Renal cortex interstitium (tissue), 15 donors: Measurements from ENCODE around the gene AJUBA. TPM values are rescaled to one million over a fixed set of nuclear protein-coding genes. Genes with fewer than 3 reads are reported as not detected.
A peak's percentile ranks its signal among the peaks of the same experiment; 100 is the strongest.
"Not testable (repeated sequence)": the region's sequence is repeated elsewhere in the genome, so short reads cannot be mapped to it uniquely, and the experiment has no call there.

Experiments
- DNase-seq, 11 donors: peaks; one replicate each; pipeline ENCODE4 v3.0.0-alpha.2; 2013; ENCODE audit warnings: low read depth in 9 of 11, low spot score in 4 of 11; ENCODE audit errors: extremely low read depth in 1 of 11
- long read RNA-seq, 16 experiments: transcript quantifications; one replicate each; lab custom pipeline, GENCODE V29; 2026
- polyA plus RNA-seq, 3 donors: library from polyadenylated mRNA; unstranded; fragments of 120-200 nt; gene quantifications; one replicate each; pipeline ENCODE4 v1.2.1, GENCODE V29; 2013; ENCODE audit not compliant: insufficient read length in 3 of 3

AJUBA gene
- 100 to 1,000 TPM in 1 of 3 donors, 10 to 100 TPM in 2; 80.7 to 100 (median 95.1) TPM for polyA plus RNA-seq
- long read RNA-seq, donor 1, full-length matches to known transcripts: 13 of 13 reads
- long read RNA-seq, donor 1, partial matches to known transcripts: 0 of 13 reads
- long read RNA-seq, donor 1, other reads (novel, unspliced or antisense): 0 of 13 reads
- long read RNA-seq, donor 2, full-length matches to known transcripts: 23 of 23 reads
- long read RNA-seq, donor 2, partial matches to known transcripts: 0 of 23 reads
- long read RNA-seq, donor 2, other reads (novel, unspliced or antisense): 0 of 23 reads
- long read RNA-seq, donor 3, full-length matches to known transcripts: 25 of 25 reads
- long read RNA-seq, donor 3, partial matches to known transcripts: 0 of 25 reads
- long read RNA-seq, donor 3, other reads (novel, unspliced or antisense): 0 of 25 reads
- long read RNA-seq, donor 4, full-length matches to known transcripts: 13 of 13 reads
- long read RNA-seq, donor 4, partial matches to known transcripts: 0 of 13 reads
- long read RNA-seq, donor 4, other reads (novel, unspliced or antisense): 0 of 13 reads
- long read RNA-seq, donor 5: 0 reads
- long read RNA-seq, donor 6, full-length matches to known transcripts: 21 of 21 reads
- long read RNA-seq, donor 6, partial matches to known transcripts: 0 of 21 reads
- long read RNA-seq, donor 6, other reads (novel, unspliced or antisense): 0 of 21 reads
- long read RNA-seq, donor 7, full-length matches to known transcripts: 16 of 16 reads
- long read RNA-seq, donor 7, partial matches to known transcripts: 0 of 16 reads
- long read RNA-seq, donor 7, other reads (novel, unspliced or antisense): 0 of 16 reads
- long read RNA-seq, donor 8: 0 reads
- long read RNA-seq, donor 9, full-length matches to known transcripts: 23 of 23 reads
- long read RNA-seq, donor 9, partial matches to known transcripts: 0 of 23 reads
- long read RNA-seq, donor 9, other reads (novel, unspliced or antisense): 0 of 23 reads
- long read RNA-seq, donor 10, full-length matches to known transcripts: 15 of 15 reads
- long read RNA-seq, donor 10, partial matches to known transcripts: 0 of 15 reads
- long read RNA-seq, donor 10, other reads (novel, unspliced or antisense): 0 of 15 reads
- long read RNA-seq, donor 11, full-length matches to known transcripts: 12 of 12 reads
- long read RNA-seq, donor 11, partial matches to known transcripts: 0 of 12 reads
- long read RNA-seq, donor 11, other reads (novel, unspliced or antisense): 0 of 12 reads
- long read RNA-seq, donor 12, full-length matches to known transcripts: 10 of 10 reads
- long read RNA-seq, donor 12, partial matches to known transcripts: 0 of 10 reads
- long read RNA-seq, donor 12, other reads (novel, unspliced or antisense): 0 of 10 reads
- long read RNA-seq, donor 13: 0 reads
- long read RNA-seq, donor 14, full-length matches to known transcripts: 18 of 18 reads
- long read RNA-seq, donor 14, partial matches to known transcripts: 0 of 18 reads
- long read RNA-seq, donor 14, other reads (novel, unspliced or antisense): 0 of 18 reads
- long read RNA-seq, donor 15, full-length matches to known transcripts: 10 of 15 reads
- long read RNA-seq, donor 15, partial matches to known transcripts: 5 of 15 reads
- long read RNA-seq, donor 15, other reads (novel, unspliced or antisense): 0 of 15 reads
- long read RNA-seq, donor 16, full-length matches to known transcripts: 69 of 75 reads
- long read RNA-seq, donor 16, partial matches to known transcripts: 6 of 75 reads
- long read RNA-seq, donor 16, other reads (novel, unspliced or antisense): 0 of 75 reads

DNA sequence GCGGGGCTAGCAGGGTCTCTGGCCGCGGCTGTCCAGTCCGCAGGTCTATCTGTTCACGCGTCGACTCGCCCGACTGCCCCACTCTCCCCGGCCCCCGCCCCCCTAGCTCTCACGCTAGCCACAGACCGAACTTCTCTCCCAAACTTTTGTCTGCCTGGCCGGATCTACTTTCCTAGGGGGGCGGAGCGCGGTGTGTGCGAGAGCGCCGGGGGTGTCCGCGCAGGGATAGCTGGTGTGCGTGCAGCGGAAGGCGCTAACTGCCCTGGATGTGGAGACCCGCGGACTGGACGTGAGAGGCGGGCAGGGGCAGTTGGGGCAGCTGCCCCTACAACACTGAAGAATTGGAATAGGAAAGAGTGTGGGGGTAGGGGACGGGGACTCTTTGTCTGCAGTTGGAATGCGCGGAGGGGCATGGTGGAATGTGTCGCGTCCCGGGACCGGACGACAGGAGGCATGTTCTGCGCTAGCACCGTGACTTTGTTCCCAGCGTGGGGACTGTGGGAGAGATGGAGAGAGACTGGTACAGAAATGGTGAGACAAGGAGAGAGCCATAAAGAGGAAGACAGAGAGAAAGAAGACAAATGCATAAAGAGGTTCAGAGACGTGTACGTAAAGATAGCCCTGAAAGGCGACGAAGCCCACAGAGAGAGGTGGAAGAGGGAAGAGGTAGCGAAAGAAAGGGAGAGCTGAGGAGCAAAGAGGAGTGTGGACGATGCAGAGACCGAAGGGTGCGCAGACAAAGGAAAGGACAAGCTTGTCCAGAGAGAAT is at the start of gene AJUBA:
AJUBA (minus strand) TSS at position 75 of the 769 bp plus-strand sequence. CDS start 285 bp downstream, outside the sequence.
- DNase-seq: peak in 10 of 11 donors; percentile 86 to 96 (median 92)

DNA sequence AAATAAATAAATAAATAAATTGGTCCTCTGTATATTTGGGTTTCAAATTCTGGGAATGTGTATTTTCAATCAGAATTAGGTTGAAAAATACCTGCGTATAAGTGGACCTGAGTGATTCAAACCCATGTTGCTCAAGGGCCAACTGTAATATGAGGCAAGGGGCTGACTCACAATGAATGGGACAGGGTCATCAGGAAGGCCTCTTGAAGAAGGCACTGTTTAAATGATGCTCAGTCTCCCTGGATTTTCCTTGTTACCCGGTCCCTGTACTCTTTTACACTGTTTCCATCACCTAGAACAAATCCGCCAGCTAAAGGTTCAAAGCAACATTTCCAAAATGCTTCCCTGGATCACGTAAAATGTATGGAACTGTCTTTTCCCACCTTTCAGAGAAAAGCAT is 48.6 kb upstream of the AJUBA start:
- no peak for DNase-seq

DNA sequence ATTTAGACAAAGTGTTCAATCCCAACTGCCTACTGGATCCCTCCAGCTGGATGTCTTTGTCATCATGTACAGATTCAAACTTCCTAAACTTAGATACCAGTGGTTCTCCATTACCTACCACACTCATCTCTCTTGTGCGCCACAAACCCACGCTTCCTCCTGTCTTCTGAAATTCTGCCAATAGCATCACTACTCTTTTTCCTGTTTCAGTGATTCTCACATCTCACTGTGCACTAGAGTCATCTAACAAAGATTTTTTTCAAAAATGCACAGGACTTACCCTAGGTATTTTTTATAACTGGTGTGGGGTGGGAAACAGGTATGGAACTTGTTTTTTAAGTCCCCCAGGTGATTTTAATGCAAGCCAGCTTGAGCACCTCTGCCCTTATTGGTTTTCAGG is 46.4 kb upstream of the AJUBA start:
- DNase-seq: no peak

DNA sequence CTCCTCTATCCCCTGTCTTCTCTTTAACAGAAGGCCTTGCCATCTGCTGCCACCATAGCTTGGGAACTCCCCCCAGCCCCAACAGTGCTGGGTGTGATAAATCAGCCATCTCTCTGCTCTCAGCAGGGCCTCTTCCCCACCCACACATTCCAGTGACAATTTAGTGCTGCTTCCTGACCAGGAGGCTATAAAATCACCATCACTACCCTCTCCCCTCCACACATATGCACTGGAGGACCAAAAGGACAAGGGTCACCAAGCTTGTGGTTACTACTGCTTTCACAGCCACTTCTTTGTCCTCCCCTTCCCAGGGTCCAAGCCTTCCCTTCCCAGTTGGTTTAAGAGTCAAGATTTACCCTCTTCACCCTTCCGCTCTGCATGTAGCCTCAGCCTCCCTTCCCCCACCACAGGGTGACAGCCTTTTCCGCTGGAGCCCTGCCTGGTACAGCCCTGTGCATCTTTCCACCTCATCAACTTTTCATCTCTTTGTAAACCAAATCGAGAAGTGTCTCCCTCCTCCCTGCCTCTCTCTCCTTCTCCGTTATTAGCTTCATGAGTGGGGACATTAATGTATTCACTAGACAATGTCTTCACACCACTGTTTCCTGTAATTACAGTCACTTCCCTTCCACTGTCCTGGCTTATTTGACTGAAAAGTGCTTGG is 42.9 kb upstream of the AJUBA start:
- peak in 7 of 11 donors; percentile 54 to 85 (median 72) for DNase-seq

DNA sequence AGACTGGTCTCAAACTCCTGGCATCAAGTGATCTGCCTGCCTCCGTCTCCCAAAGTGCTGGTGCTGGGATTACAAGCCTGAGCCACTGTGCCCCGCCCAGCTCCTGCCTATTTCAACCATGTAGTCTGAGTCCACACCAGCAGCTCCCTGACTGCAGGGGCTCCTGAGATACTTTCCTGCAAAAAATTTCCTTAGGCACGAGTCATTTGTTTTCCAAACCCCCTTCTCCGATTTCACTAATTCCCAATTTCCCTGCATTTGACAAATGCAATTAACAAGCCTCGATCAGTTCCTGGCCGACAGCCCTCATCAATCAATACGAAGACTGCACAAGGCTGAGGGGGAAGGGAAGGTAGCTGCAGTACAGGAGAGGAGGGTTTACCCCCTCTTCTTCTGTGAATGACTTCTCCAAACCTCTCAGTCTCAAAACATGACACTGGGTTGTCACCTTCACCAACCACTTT is 42.3 kb upstream of the AJUBA start:
- DNase-seq: no peak

DNA sequence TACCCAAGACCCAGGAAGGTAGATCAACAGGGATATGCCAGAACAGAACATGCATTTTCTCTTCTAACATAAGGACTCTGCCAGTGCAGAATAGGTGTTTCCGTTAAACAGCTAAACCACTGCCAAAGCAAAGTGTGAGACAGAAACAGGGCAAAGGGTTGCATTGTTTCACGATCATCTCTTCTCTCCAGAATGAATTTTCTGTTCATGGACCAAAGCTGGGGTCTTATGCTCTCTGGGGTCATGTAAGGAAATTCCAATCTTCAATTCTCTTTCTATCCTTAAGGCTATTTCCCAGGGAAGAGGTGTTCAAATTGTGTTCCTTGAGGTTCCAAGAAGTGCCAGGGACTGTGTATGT is 41.4 kb upstream of the AJUBA start:
- DNase-seq: no peak

DNA sequence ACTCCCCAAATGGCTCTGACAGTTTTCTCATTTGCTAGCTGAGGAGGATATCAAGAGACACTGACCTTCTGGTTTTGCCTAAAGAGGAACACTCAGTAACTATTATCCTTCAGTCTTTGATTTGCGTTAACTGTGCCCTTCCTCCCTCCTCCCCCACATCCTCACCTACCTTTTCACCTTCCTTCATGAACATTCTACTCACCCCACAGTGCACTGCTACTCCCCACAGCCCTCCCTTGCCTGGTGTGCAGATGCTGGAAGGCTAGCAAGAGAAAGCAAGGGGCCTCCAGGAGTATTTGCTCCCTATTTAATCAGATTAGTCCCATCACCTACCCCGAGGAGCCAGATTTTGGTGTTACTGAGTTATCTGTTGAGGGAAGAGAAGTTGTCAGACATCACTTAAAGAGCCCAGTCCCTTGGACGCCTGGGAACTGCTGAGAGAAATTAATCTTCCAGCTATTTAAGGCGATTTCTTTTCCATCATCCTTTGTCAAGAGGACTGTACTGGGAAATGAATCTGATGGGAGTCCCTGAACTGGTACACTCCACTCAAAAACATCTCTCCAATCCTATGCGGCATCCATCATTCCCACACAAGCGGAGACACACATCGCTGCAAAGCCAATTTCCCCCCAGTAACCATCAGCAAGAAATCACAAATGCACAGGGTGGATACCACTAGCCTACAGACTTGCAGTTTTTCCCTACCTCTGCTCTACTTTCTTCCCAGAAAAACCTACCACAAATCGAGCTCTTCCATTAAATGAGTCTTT is 40.9 kb upstream of the AJUBA start:
- no peak for DNase-seq

DNA sequence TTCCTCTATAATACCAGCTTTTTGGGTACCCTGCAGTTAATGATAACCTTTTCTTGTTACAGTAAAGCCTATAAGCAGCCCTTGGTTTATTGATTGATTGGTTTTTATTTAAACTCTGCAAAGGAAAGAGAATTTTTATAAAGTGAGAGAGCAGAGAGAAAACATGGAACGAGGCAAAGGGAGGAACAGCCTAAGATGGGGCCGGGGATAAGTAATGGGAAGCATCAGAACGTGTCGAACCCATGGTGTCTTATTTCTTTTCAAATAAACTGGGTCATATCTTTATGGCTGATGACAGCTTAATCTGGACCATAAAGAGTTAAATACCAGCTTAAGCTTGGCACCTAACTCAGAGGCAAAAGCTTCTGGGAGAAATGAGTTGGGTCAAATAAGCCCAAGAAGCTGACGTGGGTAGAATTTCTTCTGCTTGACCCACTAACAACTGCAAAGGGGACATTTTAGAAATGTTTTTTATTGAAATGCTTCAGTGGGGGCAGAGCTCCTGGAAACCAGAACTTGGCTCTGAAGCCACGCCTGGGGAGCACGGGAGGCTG is 39.6 kb upstream of the AJUBA start:
- DNase-seq: no peak

DNA sequence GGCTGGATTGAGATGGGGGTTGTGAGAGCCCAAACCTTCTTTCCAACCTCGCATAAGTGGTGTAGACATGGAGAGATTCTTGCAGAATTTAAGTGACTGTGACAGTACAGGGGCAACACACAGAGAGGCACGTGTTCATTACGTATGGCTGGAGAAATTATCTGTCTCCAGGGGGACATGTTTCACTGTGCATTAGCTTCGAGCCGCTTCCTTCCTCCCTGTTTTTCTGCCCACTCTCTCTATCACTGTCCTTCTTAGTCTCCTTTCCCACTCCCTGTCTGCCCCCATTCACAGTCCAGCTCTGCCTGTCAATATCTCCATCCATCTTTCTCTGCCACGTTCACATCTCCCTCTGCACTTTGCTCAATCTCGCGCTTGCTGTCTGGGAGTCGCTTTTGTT is 39.1 kb upstream of the AJUBA start:
- no peak for DNase-seq

DNA sequence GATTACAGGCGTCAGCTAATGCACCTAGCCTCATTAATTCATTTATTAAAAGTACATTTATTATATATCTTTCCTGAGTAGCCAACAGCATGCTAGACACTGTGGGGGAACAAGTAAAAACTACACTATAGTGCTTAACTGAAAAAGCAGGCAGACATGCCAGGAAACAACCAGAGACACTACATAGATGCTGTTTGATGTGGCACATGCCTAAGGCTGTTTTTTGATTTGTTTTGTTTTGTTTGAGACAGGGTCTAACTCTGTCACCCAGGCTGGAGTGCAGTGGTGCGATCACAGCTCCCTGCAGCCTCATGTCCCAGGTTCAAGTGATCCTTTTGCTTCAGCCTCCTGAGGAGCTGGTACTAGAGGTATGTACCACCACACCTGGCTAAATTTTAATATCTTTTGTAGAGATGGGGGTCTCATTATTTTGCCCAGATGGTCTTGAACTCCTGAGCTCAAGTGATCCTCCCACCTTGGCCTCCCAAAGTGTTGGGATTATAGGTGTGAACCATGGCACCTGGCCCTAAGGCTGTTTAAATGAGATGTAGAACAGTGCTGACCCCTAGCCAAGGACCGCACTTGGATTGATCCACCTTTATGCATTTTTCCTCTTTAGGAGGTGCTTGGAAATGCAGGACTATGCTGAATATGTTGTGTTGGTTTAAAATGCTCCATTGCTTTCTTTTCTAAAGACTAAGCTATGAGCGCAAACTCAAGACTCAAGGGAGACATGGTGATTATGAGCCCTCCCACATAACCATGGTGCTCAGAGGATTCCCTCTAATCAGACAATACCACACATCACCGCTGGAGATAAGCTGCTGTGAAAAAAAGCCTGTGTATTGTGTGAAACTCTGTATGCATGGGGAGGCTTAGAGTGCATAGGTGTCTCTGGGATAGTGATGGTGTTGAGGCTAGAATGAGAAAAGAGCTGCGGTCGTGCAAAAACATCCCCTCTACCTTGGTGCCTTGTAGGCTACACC is 38.1 kb upstream of the AJUBA start:
- DNase-seq: no peak

DNA sequence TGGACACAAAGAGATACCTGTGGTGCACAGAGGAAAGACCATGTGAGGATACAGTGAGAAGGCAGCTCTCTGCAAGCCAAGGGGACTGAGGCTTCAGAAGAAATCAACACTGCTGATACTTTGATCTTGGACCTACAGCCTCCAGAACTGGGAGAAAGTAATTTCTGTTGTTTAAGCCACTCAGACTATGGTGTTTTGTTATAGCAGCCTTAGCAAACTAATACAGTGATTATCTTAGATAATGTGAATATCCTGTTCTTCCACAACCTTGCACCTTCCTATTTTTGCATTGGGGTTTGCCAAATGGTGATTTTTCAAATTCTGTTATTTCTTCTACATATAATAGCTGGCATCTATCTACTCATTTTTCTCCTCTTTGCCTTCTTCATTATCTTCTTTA is 35.8 kb upstream of the AJUBA start:
- DNase-seq: no peak

DNA sequence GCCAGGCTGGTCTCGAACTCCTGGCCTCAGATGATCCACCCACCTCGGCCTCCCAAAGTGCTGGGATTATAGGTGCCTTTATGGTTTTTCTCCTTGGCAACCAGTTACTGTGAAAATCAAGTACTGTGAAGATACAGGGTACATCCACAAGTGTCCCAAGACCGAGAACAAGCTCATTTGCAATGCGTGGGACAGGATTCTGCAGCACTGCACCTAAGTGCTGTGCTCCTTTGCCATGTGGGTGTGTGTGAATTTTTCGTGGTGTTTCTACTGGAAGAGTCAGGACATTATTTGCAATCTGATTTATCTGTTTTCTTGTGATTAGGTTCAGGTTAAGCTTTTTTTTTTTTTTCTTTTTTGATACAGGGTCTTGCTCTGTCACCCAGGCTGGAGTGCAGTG is 34.7 kb upstream of the AJUBA start:
- DNase-seq: no peak

DNA sequence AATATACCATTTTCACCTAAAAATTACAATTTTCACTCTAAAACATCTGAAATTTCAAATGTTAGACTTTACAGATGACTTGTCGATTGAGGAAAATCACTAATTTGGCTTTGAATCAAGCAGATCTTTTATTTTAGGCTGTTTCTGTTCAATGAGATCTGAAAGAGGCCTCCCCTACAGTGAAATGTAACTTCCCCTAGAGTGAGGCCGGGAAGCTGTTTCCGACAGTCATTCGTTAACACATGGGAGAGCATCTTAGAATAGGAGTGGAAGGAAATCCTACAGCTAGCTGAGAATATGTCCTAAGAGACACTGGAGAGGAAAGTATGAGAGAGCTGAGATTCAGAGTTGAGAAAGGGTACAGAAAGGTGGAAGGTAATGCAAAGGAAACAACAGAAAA is 33.3 kb upstream of the AJUBA start:
- DNase-seq: no peak

DNA sequence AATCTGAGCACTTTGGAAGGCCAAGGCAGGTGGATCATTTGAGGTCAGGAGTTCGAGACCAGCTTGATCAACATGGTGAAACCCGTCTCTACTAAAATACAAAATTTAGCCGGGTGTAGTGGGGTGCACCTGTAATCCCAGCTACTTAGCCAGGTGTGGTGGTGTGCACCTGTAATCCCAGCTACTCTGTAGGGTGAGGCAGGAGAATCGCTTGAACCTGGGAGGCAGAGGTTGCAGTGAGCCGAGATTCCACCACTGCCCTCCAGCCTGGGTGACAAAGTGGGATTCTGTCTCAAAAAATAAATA is 31.4 kb upstream of the AJUBA start:
- DNase-seq: not testable (repeated sequence)
